GM18873 (cell line): ENCODE measurements around the gene ABHD1.
"Not testable (repeated sequence)": the region's sequence is repeated elsewhere in the genome, so short reads cannot be mapped to it uniquely, and the experiment has no call there.

Experiments used
- ATAC-seq: cut with Tn5 transposase; IDR thresholded peaks from one replicate; pipeline ENCODE4 v1.9.1; 2021; ENCODE audit warnings: mild to moderate bottlenecking, moderate library complexity, moderate number of reproducible peaks; ENCODE audit not compliant: unreplicated experiment, low FRiP score

The ABHD1 gene

GRCh38 chr2:27108221-27108620, 15.4 kb upstream of the ABHD1 start:
- ATAC-seq: no peak

- ATAC-seq: no peak
Observed at GRCh38 chr2:27109083-27109482, 14.5 kb upstream of the ABHD1 start.

GRCh38 chr2:27110603-27111352, 12.8 kb upstream of the ABHD1 start:
- not testable (repeated sequence) for ATAC-seq

GRCh38 chr2:27111392-27112078, 12.1 kb upstream of the ABHD1 start:
- not testable (repeated sequence) for ATAC-seq

GRCh38 chr2:27115519-27115918, 8.1 kb upstream of the ABHD1 start:
- no peak for ATAC-seq

- no peak for ATAC-seq
Observed at GRCh38 chr2:27117995-27118524, 5.6 kb upstream of the ABHD1 start.

- no peak for ATAC-seq
Observed at GRCh38 chr2:27118525-27119329, 4.9 kb upstream of the ABHD1 start, which contains the start of gene CGREF1. Gene CGREF1, minus strand, starts transcription at chr2:27119128. Its CDS starts 14,762 bp downstream, at chr2:27104366.

GRCh38 chr2:27119330-27119670, 4.3 kb upstream of the ABHD1 start:
- not testable (repeated sequence) for ATAC-seq

GRCh38 chr2:27121906-27122305, 1.7 kb upstream of the ABHD1 start:
- ATAC-seq: no peak

- no peak for ATAC-seq
Observed at GRCh38 chr2:27122791-27123190, 824 bp upstream of the ABHD1 start.

GRCh38 chr2:27125104-27125503, 1.5 kb downstream of the ABHD1 start:
- no peak for ATAC-seq

GRCh38 chr2:27126252-27126710, 2.7 kb downstream of the ABHD1 start:
- no peak for ATAC-seq

- ATAC-seq: no peak
Observed at GRCh38 chr2:27127883-27128667, 4.5 kb downstream of the ABHD1 start.

- no peak for ATAC-seq
Observed at GRCh38 chr2:27128668-27129571, 5.3 kb downstream of the ABHD1 start.

GRCh38 chr2:27130396-27130795, 6.8 kb downstream of the ABHD1 start:
- no peak for ATAC-seq

- ATAC-seq: no peak
Observed at GRCh38 chr2:27131429-27131828, 7.8 kb downstream of the ABHD1 start.

- ATAC-seq: no peak
Observed at GRCh38 chr2:27133195-27133875, 9.7 kb downstream of the ABHD1 start.
